Pancreas (tissue), 10 donors: ENCODE data around the gene RRAGC. TPM values are rescaled to one million over a fixed set of nuclear protein-coding genes. Genes with fewer than 3 reads are reported as not detected.

Source experiments
- ATAC-seq, 4 donors: fragments of 200-7000 bp; cut with Tn5 transposase; one replicate each; pipeline versions ENCODE4 v1.8.0 to v1.9.1; 2020; ENCODE audit warnings: mild to moderate bottlenecking in 4 of 4, moderate library complexity in 4 of 4
- DNase-seq, 6 donors: peaks; one replicate each; pipeline ENCODE4 v3.0.0-alpha.2; 2020
- FAIRE-seq: peaks from 2 replicates; lab custom pipeline; 2012; peaks lifted over from hg19 to GRCh38; lab: Jason Lieb, UNC
- H3K27ac ChIP-seq, 4 donors: fragments of 200-600 bp; sonication (generic); 1 replicate in 3 of 4; 2 replicates in 1 of 4; pipeline versions ENCODE4 v1.5.0 to v1.8.0; 2020
- H3K27me3 ChIP-seq, 4 donors: fragments of 200-600 bp; one replicate each; pipeline ENCODE4 v1.8.0; 2021
- H3K36me3 ChIP-seq, 3 donors: fragments of 200-600 bp; sonication (generic) in 1 of 3; one replicate each; pipeline versions ENCODE4 v1.5.0 to v1.8.0; 2020 to 2021
- H3K4me1 ChIP-seq, 3 donors: fragments of 200-600 bp; one replicate each; pipeline ENCODE4 v1.8.0; 2021
- H3K4me3 ChIP-seq, 4 donors: fragments of 200-600 bp; sonication (generic) in 2 of 4; one replicate each; pipeline versions ENCODE4 v1.5.0 to v1.8.0; 2020 to 2021
- H3K9me3 ChIP-seq, 4 donors: fragments of 200-600 bp; one replicate each; pipeline ENCODE4 v1.8.0; 2021
- CTCF ChIP-seq, 4 donors: fragments of 200-600 bp; sonication (generic) in 3 of 4; IDR thresholded peaks; one replicate each; pipeline versions ENCODE4 v1.5.0 to v1.8.0; 2021; ENCODE audit warnings: antibody characterized with exemption in 4 of 4
- WGBS, 2 donors: extraction: QIAGEN DNeasy Blood & Tissue Kit; methylation state at CpG; one replicate each; pipeline ENCODE4 v1.1.7; 2013; 5-methylcytosine and 5-hydroxymethylcytosine counted together
- intact Hi-C, 3 donors: fragments of 100-400 bp; cut with DNase I; formaldehyde crosslinking; loops; one replicate each; pipeline versions ENCODE4 v1.11.1 to v1.14.2; 2022
- polyA plus RNA-seq, 2 donors: library from polyadenylated mRNA; stranded (reverse); fragments of 200-250 nt; gene quantifications; one replicate each; pipeline ENCODE4 v1.2.3, GENCODE V29; 2013
- total RNA-seq, 6 donors: library from RNA; stranded (reverse); fragmentation: NEBNext Ultra II Directional in 4 of 6; extraction: Animal tissue kit (Norgen Biotek cat#: 25700) in 4 of 6; gene quantifications; one replicate each; pipeline versions ENCODE4 v1.2.1 to v1.2.4, GENCODE V29; 2021 to 2023
- donor health status: healthy with polysubstance abuse.
- donor health status: DM: no; HTN: no; CAD: no; lungs with moderate emphysema.
- donor health status: DM: no; HTN: no; CAD: no.
- donor health status: control.
- donor health status: control.
- donor health status: Bipolar disorder and iron deficiency.
- donor health status: DM: yes; HTN: yes; CAD: no.
- donor health status: DM: no; HTN: no; CAD: no.
- donor health status: DM: no; HTN: no; CAD: no.
- donor health status: DM: yes; HTN: yes; CAD: no.

RRAGC gene
- total and polyA plus RNA-seq, 8 donors = 4.3 to 13.5 (median 8.2) TPM

- peaks cover 0 to 7% (median 3%) of the 10 kb centered on the region in 4 donors for H3K27me3 ChIP-seq
- ATAC-seq (no peak), FAIRE-seq (no peak), DNase-seq (no peak)
- 50 to 57% methylated on average over 2 of the region's 2 CpGs for WGBS, 2 donors
- intact Hi-C loops = loop anchor here in 1 of 3 donors (10.0 kb wide), 1 partner anchor 793 kb away; no protein-coding TSS in a partner anchor
- no peak overlapping the region for H3K4me3 ChIP-seq
- H3K27ac ChIP-seq = no peak overlapping the region
- no peaks in the 10 kb centered on the region for H3K4me1 ChIP-seq
- TF ChIP-seq CTCF (IDR thresholded peaks at IDR 0.05) = no peak
- H3K36me3 ChIP-seq = no peaks in the 10 kb centered on the region
- no peaks in the 10 kb centered on the region for H3K9me3 ChIP-seq
These were observed 32.3 kb downstream of the RRAGC start for GRCh38 chr1:38827318-38827717.

DNA sequence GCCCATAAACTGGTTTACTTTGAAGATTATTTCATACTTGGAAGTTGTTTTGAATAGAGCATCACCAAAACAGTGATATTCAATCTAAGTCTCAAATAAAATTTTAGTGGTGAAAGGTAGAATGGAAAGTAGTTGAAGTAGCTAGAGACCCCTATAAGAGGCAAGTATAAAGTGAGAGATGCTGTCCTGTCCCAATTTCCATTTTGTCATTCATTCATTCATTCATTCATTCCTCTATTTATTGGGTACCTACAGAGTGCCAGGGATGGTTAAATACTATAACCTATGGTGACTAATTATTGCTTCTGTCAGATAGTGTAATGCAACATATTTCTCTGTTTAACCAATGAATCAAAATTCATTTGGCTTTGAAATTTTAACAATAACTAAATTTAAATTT is 32.7 kb downstream of the RRAGC start:
- no peak for FAIRE-seq

GRCh38 chr1:38826262-38826661 is 33.3 kb downstream of the RRAGC start:
- 27 to 28% methylated on average over 3 of the region's 3 CpGs for WGBS, 2 donors

More for the DNA sequence above, 32.7 kb downstream of the RRAGC start:
- H3K9me3 ChIP-seq = no peaks in the 10 kb centered on the region
- H3K27me3 ChIP-seq = peaks cover 0 to 7% (median 3%) of the 10 kb centered on the region in 4 donors
- intact Hi-C loops = loop anchor here in 1 of 3 donors (10.0 kb wide), 1 partner anchor 792 kb away; no protein-coding TSS in a partner anchor
- H3K36me3 ChIP-seq = no peaks in the 10 kb centered on the region
- no peak for TF ChIP-seq CTCF (IDR thresholded peaks at IDR 0.05)
- H3K4me3 ChIP-seq = no peak overlapping the region
- H3K27ac ChIP-seq = no peak overlapping the region
- DNase-seq (no peak), ATAC-seq (no peak)
- no peaks in the 10 kb centered on the region for H3K4me1 ChIP-seq

GRCh38 chr1:38820860-38821259 is 38.7 kb downstream of the RRAGC start:
- ATAC-seq (no peak), FAIRE-seq (no peak), DNase-seq (no peak)
- peaks cover 0 to 7% (median 7%) of the 10 kb centered on the region in 3 donors for H3K4me1 ChIP-seq
- no peak for TF ChIP-seq CTCF (IDR thresholded peaks at IDR 0.05)
- intact Hi-C loops = loop anchor here in 1 of 3 donors (10.0 kb wide), 1 partner anchor 786 kb away; no protein-coding TSS in a partner anchor
- H3K36me3 ChIP-seq = no peaks in the 10 kb centered on the region
- no peaks in the 10 kb centered on the region for H3K9me3 ChIP-seq
- H3K4me3 ChIP-seq = no peak overlapping the region
- no peak overlapping the region for H3K27ac ChIP-seq
- WGBS, 2 donors = 28 to 46% methylated on average over 1 of the region's 1 CpG
- H3K27me3 ChIP-seq = peaks cover 0 to 22% (median 4%) of the 10 kb centered on the region in 4 donors

More at GRCh38 chr1:38826262-38826661, 33.3 kb downstream of the RRAGC start:
- no peak for TF ChIP-seq CTCF (IDR thresholded peaks at IDR 0.05)
- Histone ChIP-seq H3K27ac (no peak overlapping the region), H3K36me3 (no peaks in the 10 kb centered on the region), H3K27me3 (peaks cover 0 to 7% (median 3%) of the 10 kb centered on the region in 4 donors), H3K4me3 (no peak overlapping the region), H3K9me3 (no peaks in the 10 kb centered on the region), H3K4me1 (no peaks in the 10 kb centered on the region)
- no peak for FAIRE-seq
- intact Hi-C loops = loop anchor here in 1 of 3 donors (10.0 kb wide), 1 partner anchor 791 kb away; no protein-coding TSS in a partner anchor
- ATAC-seq = no peak
- DNase-seq = no peak

GRCh38 chr1:38819516-38819915 is 40.1 kb downstream of the RRAGC start:
- FAIRE-seq (no peak), ATAC-seq (no peak), DNase-seq (no peak)
- H3K9me3 ChIP-seq = no peaks in the 10 kb centered on the region
- WGBS, 2 donors = 60 to 75% methylated on average over 2 of the region's 2 CpGs
- H3K4me3 ChIP-seq = no peak overlapping the region
- no peaks in the 10 kb centered on the region for H3K36me3 ChIP-seq
- intact Hi-C loops = no loop called here
- H3K4me1 ChIP-seq = peaks cover 0 to 7% (median 7%) of the 10 kb centered on the region in 3 donors
- no peak overlapping the region for H3K27ac ChIP-seq
- H3K27me3 ChIP-seq = peaks cover 0 to 21% (median 4%) of the 10 kb centered on the region in 4 donors
- no peak for TF ChIP-seq CTCF (IDR thresholded peaks at IDR 0.05)
